Suprapubic skin (tissue), 3 donors: ENCODE measurements around the gene CYP4F2.

Experiments
- CTCF ChIP-seq, 2 donors: fragments of 200-600 bp in 1 of 2; fragments of 450-650 bp in 1 of 2; sonication (generic) in 1 of 2; IDR thresholded peaks; one replicate each; pipeline ENCODE4 v1.5.1; 2016 to 2019; ENCODE audit warnings: antibody characterized with exemption in 2 of 2, mild to moderate bottlenecking in 1 of 2, moderate library complexity in 1 of 2
- EP300 ChIP-seq: sonication (generic); formaldehyde crosslinking; IDR thresholded peaks from one replicate; pipeline ENCODE4 v1.6.1; 2017; ENCODE audit warnings: antibody characterized with exemption

GRCh38 chr19:15859187-15859586, 38.7 kb downstream of the CYP4F2 start:
- no peak for TF ChIP-seq EP300
- no peak for TF ChIP-seq CTCF (IDR thresholded peaks at IDR 0.05)
